ENCODE measurements around the gene HPN.
"Not testable (repeated sequence)": the region's sequence is repeated elsewhere in the genome, so short reads cannot be mapped to it uniquely, and the experiment has no call there.

HPN gene

GRCh38 chr19:35101949-35102348, 60.4 kb downstream of the HPN start:
- H3K4me3 ChIP-seq (ENCODE audit: low read depth, low read length); H3K36me3 ChIP-seq (ENCODE audit: control insufficient read depth in 2 of 2, insufficient read depth in 1 of 2, low read length in 2 of 2); H3K9me3 ChIP-seq (ENCODE audit: control insufficient read depth, insufficient read depth, low read depth, low read length); H3K4me1 ChIP-seq (ENCODE audit: control insufficient read depth, insufficient read depth, low read length); POLR2A ChIA-PET; H3K27ac ChIP-seq (ENCODE audit: extremely low read depth, low read depth, low read length): not testable (repeated sequence)
- peak; percentile 95 for TF ChIP-seq ZNF121 (tag by site-specific recombination; IDR thresholded peaks at IDR 0.05)
- CTCF ChIA-PET, result interaction anchor here (0.7 to 2.3 kb wide), 4 partner anchors 13 to 1667 kb away, joined by 3 to 16 read pairs (median 4); partner anchors contain the start of gene FXYD3

- H3K27ac ChIP-seq (ENCODE audit: extremely low read depth, low read depth, low read length); H3K4me1 ChIP-seq (ENCODE audit: control insufficient read depth, insufficient read depth, low read length); H3K36me3 ChIP-seq (ENCODE audit: control insufficient read depth in 2 of 2, insufficient read depth in 1 of 2, low read length in 2 of 2); POLR2A ChIA-PET; H3K9me3 ChIP-seq (ENCODE audit: control insufficient read depth, insufficient read depth, low read depth, low read length); H3K4me3 ChIP-seq (ENCODE audit: low read depth, low read length): not testable (repeated sequence)
- CTCF ChIA-PET, result interaction anchor here (0.6 to 1.6 kb wide), 6 partner anchors 11 to 59 kb away, joined by 3 to 10 read pairs (median 4); partner anchors contain the start of gene FXYD7
- peak; percentile 90 for TF ChIP-seq ZNF121 (tag by site-specific recombination; IDR thresholded peaks at IDR 0.05)
Observed at GRCh38 chr19:35103614-35104013, 62.1 kb downstream of the HPN start.

- no peaks in the 10 kb centered on the region for H3K9me3 ChIP-seq (ENCODE audit: control insufficient read depth, insufficient read depth, low read depth, low read length)
- ChIA-PET POLR2A (no interaction called here), CTCF (interaction anchor here (1.2 to 1.6 kb wide), 6 partner anchors 10 to 60 kb away, joined by 3 to 10 read pairs (median 4); partner anchors contain the start of gene FXYD7)
- H3K27ac ChIP-seq (ENCODE audit: extremely low read depth, low read depth, low read length), result no peak overlapping the region
- no peak for TF ChIP-seq ZEB2 (tag by site-specific recombination; IDR thresholded peaks at IDR 0.05)
- TF ChIP-seq ZNF24 (tag by site-specific recombination; IDR thresholded peaks at IDR 0.05), result no peak
- TF ChIP-seq ZBTB8A (tag by site-specific recombination; IDR thresholded peaks at IDR 0.05), result no peak
- TF ChIP-seq ZNF677 (tag by site-specific recombination; IDR thresholded peaks at IDR 0.05), result no peak
- TF ChIP-seq YY1 (tag by site-specific recombination; IDR thresholded peaks at IDR 0.05), result no peak
- TF ChIP-seq ZBTB10 (tag by site-specific recombination; IDR thresholded peaks at IDR 0.05), result no peak
- no peak for TF ChIP-seq ZNF140 (tag by site-specific recombination; IDR thresholded peaks at IDR 0.05)
- no peak for TF ChIP-seq ZNF350 (tag by site-specific recombination; IDR thresholded peaks at IDR 0.05)
- no peak for TF ChIP-seq ZNF335 (tag by site-specific recombination; conservative IDR thresholded peaks at IDR 0.05)
- TF ChIP-seq ZSCAN4 (tag by site-specific recombination; IDR thresholded peaks at IDR 0.05), result no peak
- H3K4me1 ChIP-seq (ENCODE audit: control insufficient read depth, insufficient read depth, low read length), result no peaks in the 10 kb centered on the region
- no peak overlapping the region for H3K4me3 ChIP-seq (ENCODE audit: low read depth, low read length)
- no peaks in the 10 kb centered on the region for H3K36me3 ChIP-seq (ENCODE audit: control insufficient read depth in 2 of 2, insufficient read depth in 1 of 2, low read length in 2 of 2)
Observed at GRCh38 chr19:35104361-35104760, 62.8 kb downstream of the HPN start.

- POLR2A ChIA-PET, result no interaction called here
- H3K4me1 ChIP-seq (ENCODE audit: control insufficient read depth, insufficient read depth, low read length), result no peaks in the 10 kb centered on the region
- H3K36me3 ChIP-seq (ENCODE audit: control insufficient read depth in 2 of 2, insufficient read depth in 1 of 2, low read length in 2 of 2), result no peaks in the 10 kb centered on the region
- CTCF ChIA-PET, result interaction anchor here (1.4 kb wide), 1 partner anchor 38 kb away, joined by 3 read pairs; no protein-coding TSS in a partner anchor
- H3K4me3 ChIP-seq (ENCODE audit: low read depth, low read length), result no peak overlapping the region
- no peak overlapping the region for H3K27ac ChIP-seq (ENCODE audit: extremely low read depth, low read depth, low read length)
- no peaks in the 10 kb centered on the region for H3K9me3 ChIP-seq (ENCODE audit: control insufficient read depth, insufficient read depth, low read depth, low read length)
- no peak for TF ChIP-seq ZNF302 (tag by site-specific recombination; IDR thresholded peaks at IDR 0.05; ENCODE audit: low read depth)
- no peak for TF ChIP-seq ZFP69B (tag by site-specific recombination; IDR thresholded peaks at IDR 0.05)
- no peak for TF ChIP-seq PRDM10 (tag by site-specific recombination; IDR thresholded peaks at IDR 0.05)
- TF ChIP-seq ZNF280D (tag by site-specific recombination; IDR thresholded peaks at IDR 0.05), result 0 out of 2 replicates have a peak, but pooled peaks have one; percentile 33
- no peak for TF ChIP-seq HOXD13 (CRISPR knock-in tag; IDR thresholded peaks at IDR 0.05; ENCODE audit: borderline replicate concordance)
Observed at GRCh38 chr19:35105047-35105410, 63.5 kb downstream of the HPN start.
